ENCODE results near the gene BSG. TPM values are rescaled to one million over a fixed set of nuclear protein-coding genes. Genes with fewer than 3 reads are reported as not detected.
A peak's percentile ranks its signal among the peaks of the same experiment; 100 is the strongest.

Gene BSG
- total and polyA plus RNA-seq, 9 of the 15 experiments (the other 6 are each of a cell fraction or from before 2014, with no cell fraction given) = 4.6 to 495 (median 187) TPM

- TF ChIP-seq ZBTB11 (CRISPR knock-in tag; IDR thresholded peaks at IDR 0.05) (peak in 2 of 3 experiments; percentile 19 to 65; a peak in 2 of 6 replicates), ZNF444 (CRISPR knock-in tag; IDR thresholded peaks at IDR 0.05) (no peak), E2F1 (CRISPR knock-in tag; IDR thresholded peaks at IDR 0.05) (no peak), ARHGAP35 (IDR thresholded peaks at IDR 0.05; ENCODE audit: partially characterized antibody) (no peak), ZNF224 (CRISPR knock-in tag; IDR thresholded peaks at IDR 0.05) (no peak), ZNF146 (CRISPR knock-in tag; IDR thresholded peaks at IDR 0.05; ENCODE audit: unreplicated experiment) (no peak), BRCA1 (IDR thresholded peaks at IDR 0.05) (no peak), BRCA1 (CRISPR knock-in tag; IDR thresholded peaks at IDR 0.05) (no peak), TEAD2 (tag; IDR thresholded peaks at IDR 0.05) (no peak), POLR2H (tag; IDR thresholded peaks at IDR 0.05; ENCODE audit: low read depth) (no peak), ELK1 (CRISPR knock-in tag; IDR thresholded peaks at IDR 0.05) (0 out of 2 replicates have a peak, but pooled peaks have one; percentile 45), ZNF609 (CRISPR knock-in tag; IDR thresholded peaks at IDR 0.05; ENCODE audit: borderline replicate concordance) (no peak), ZNF263 (CRISPR knock-in tag; IDR thresholded peaks at IDR 0.05; ENCODE audit: borderline replicate concordance) (no peak), NR0B1 (IDR thresholded peaks at IDR 0.05; ENCODE audit: partially characterized antibody) (no peak)
These were observed 41.2 kb upstream of the BSG start (continued) for GRCh38 chr19:531009-531752.
